Osteocyte (in vitro differentiated cells): ENCODE results near the gene FAM114A1. TPM values are rescaled to one million over a fixed set of nuclear protein-coding genes. Genes with fewer than 3 reads are reported as not detected.

ENCODE experiments used
- DNase-seq: peaks from one replicate; pipeline ENCODE4 v3.0.0; 2021; ENCODE audit warnings: mixed read lengths; ENCODE audit not compliant: unreplicated experiment; ENCODE audit errors: extremely low spot score
- H3K27ac Mint-ChIP-seq: one replicate; pipeline ENCODE4 v1.8.0; 2021; ENCODE audit warnings: mild to moderate bottlenecking, mixed read lengths; ENCODE audit not compliant: unreplicated experiment
- H3K27me3 Mint-ChIP-seq: one replicate; pipeline ENCODE4 v1.8.0; 2021; ENCODE audit warnings: mixed read lengths; ENCODE audit not compliant: unreplicated experiment
- H3K36me3 Mint-ChIP-seq: one replicate; pipeline ENCODE4 v1.8.0; 2021; ENCODE audit warnings: mixed read lengths; ENCODE audit not compliant: unreplicated experiment
- H3K4me1 Mint-ChIP-seq: one replicate; pipeline ENCODE4 v1.8.0; 2021; ENCODE audit warnings: mixed read lengths; ENCODE audit not compliant: unreplicated experiment
- H3K4me3 Mint-ChIP-seq: one replicate; pipeline ENCODE4 v1.8.0; 2021; ENCODE audit warnings: mild to moderate bottlenecking, moderate library complexity, mixed read lengths; ENCODE audit not compliant: unreplicated experiment
- H3K9me3 Mint-ChIP-seq: one replicate; pipeline ENCODE4 v1.8.0; 2021; ENCODE audit warnings: mixed read lengths; ENCODE audit not compliant: unreplicated experiment
- CTCF ChIP-seq: fragments of 200-600 bp; sonication (generic); IDR thresholded peaks from 2 replicates; pipeline ENCODE4 v1.5.0; 2021; ENCODE audit warnings: antibody characterized with exemption, mild to moderate bottlenecking, moderate library complexity
- long read RNA-seq: library from polyadenylated mRNA; unstranded; transcript quantifications from one replicate; pipeline ENCODE4 v2.0.0, GENCODE V29; 2021
- total RNA-seq: library from RNA; stranded (reverse); gene quantifications from 2 replicates; pipeline ENCODE4 v1.2.1, GENCODE V29; 2021

FAM114A1 gene
- total RNA-seq = 120 and 139 TPM in 2 replicates
- long read RNA-seq, full-length matches to known transcripts = 8 of 300 reads
- long read RNA-seq, partial matches to known transcripts = 96 of 300 reads
- long read RNA-seq, other reads (novel, unspliced or antisense) = 196 of 300 reads

- H3K36me3 Mint-ChIP-seq = peaks cover 8% of the 10 kb centered on the region
- DNase-seq = peak; percentile 94
- peaks cover 39% of the 10 kb centered on the region for H3K4me1 Mint-ChIP-seq
- no peaks in the 10 kb centered on the region for H3K27me3 Mint-ChIP-seq
- no peaks in the 10 kb centered on the region for H3K9me3 Mint-ChIP-seq
- peak within 1 kb of the TSS; percentile 97 for H3K27ac Mint-ChIP-seq
- peak within 1 kb of the TSS; percentile 89 for H3K4me3 Mint-ChIP-seq
- no peak for TF ChIP-seq CTCF
These were observed at the start of gene FAM114A1 for GRCh38 chr4:38867478-38868058. Gene FAM114A1 (plus strand): TSS chr4:38867806. CDS start chr4:38878079, 10,273 bp downstream.

GRCh38 chr4:38818441-38818976, 49.1 kb upstream of the FAM114A1 start:
- H3K9me3 Mint-ChIP-seq = peaks cover 3% of the 10 kb centered on the region

GRCh38 chr4:38819569-38819968, 48.0 kb upstream of the FAM114A1 start:
- TF ChIP-seq CTCF = no peak
- Mint-ChIP-seq H3K36me3 (peaks cover 2% of the 10 kb centered on the region), H3K27me3 (no peaks in the 10 kb centered on the region), H3K9me3 (peaks cover 3% of the 10 kb centered on the region), H3K4me1 (peaks cover 38% of the 10 kb centered on the region), H3K4me3 (peak overlapping the region; percentile 10), H3K27ac (peak overlapping the region; percentile 76)
- no peak for DNase-seq

More at GRCh38 chr4:38818441-38818976, 49.1 kb upstream of the FAM114A1 start:
- Mint-ChIP-seq H3K27ac (no peak overlapping the region), H3K27me3 (no peaks in the 10 kb centered on the region), H3K36me3 (peaks cover 2% of the 10 kb centered on the region), H3K4me3 (no peak overlapping the region), H3K4me1 (peaks cover 38% of the 10 kb centered on the region)
- no peak for TF ChIP-seq CTCF
- no peak for DNase-seq

GRCh38 chr4:38820329-38821061, 47.1 kb upstream of the FAM114A1 start:
- no peaks in the 10 kb centered on the region for H3K27me3 Mint-ChIP-seq
- TF ChIP-seq CTCF = no peak
- no peak overlapping the region for H3K4me3 Mint-ChIP-seq
- H3K36me3 Mint-ChIP-seq = peaks cover 2% of the 10 kb centered on the region
- no peak for DNase-seq
- peaks cover 38% of the 10 kb centered on the region for H3K4me1 Mint-ChIP-seq
- peak overlapping the region; percentile 76 for H3K27ac Mint-ChIP-seq
- peaks cover 3% of the 10 kb centered on the region for H3K9me3 Mint-ChIP-seq

- no peak overlapping the region for H3K27ac Mint-ChIP-seq
- H3K4me3 Mint-ChIP-seq = no peak overlapping the region
- peaks cover 9% of the 10 kb centered on the region for H3K9me3 Mint-ChIP-seq
- TF ChIP-seq CTCF = no peak
- no peaks in the 10 kb centered on the region for H3K27me3 Mint-ChIP-seq
- no peak for DNase-seq
- H3K4me1 Mint-ChIP-seq = peaks cover 32% of the 10 kb centered on the region
- peaks cover 2% of the 10 kb centered on the region for H3K36me3 Mint-ChIP-seq
These were observed 45.9 kb upstream of the FAM114A1 start for GRCh38 chr4:38821739-38822138.
